RWPE1 (cell line): ENCODE measurements around the gene SNX18.

ENCODE experiments used
- CTCF ChIA-PET: fragments of 350-600 bp; sonication (Branson Sonifier 250); formaldehyde crosslinking; extraction: SDS; loops from one replicate; lab custom pipeline; 2021; lab: Yijun Ruan, JAX
- POLR2A ChIA-PET: fragments of 400-600 bp; formaldehyde crosslinking; extraction: SDS; loops from one replicate; lab custom pipeline; 2020; ENCODE audit warnings: antibody characterized with exemption; ENCODE audit not compliant: low non-redundant PET; lab: Yijun Ruan, JAX
- DNase-seq: peaks from one replicate; pipeline ENCODE4 v3.0.0; 2012; ENCODE audit warnings: low spot score
- H3K27ac ChIP-seq: fragments of 450-650 bp; 2 replicates; pipeline ENCODE4 v1.5.1; 2017
- TF ChIP-seq, protein P1 (sequence below): fragments of 450-650 bp; conservative IDR thresholded peaks from 2 replicates; pipeline ENCODE4 v1.5.1; 2017; ENCODE audit warnings: low read depth, mild to moderate bottlenecking

The SNX18 gene

GRCh38 chr5:54517512-54518145 is at the start of gene SNX18:
SNX18 (plus strand) TSS chr5:54517759; CDS start chr5:54517953, 194 bp downstream.
- ChIA-PET POLR2A (interaction anchor here (0.6 to 1.4 kb wide), 3 partner anchors 11 to 986 kb away, joined by 3 to 5 read pairs (median 4); no protein-coding TSS in a partner anchor), CTCF (interaction anchor here (0.6 to 3.7 kb wide), 37 partner anchors 10 to 1105 kb away, joined by 3 to 48 read pairs (median 4); partner anchors contain the start of genes GPX8 and HSPB3)
- TF ChIP-seq, protein P1, sequence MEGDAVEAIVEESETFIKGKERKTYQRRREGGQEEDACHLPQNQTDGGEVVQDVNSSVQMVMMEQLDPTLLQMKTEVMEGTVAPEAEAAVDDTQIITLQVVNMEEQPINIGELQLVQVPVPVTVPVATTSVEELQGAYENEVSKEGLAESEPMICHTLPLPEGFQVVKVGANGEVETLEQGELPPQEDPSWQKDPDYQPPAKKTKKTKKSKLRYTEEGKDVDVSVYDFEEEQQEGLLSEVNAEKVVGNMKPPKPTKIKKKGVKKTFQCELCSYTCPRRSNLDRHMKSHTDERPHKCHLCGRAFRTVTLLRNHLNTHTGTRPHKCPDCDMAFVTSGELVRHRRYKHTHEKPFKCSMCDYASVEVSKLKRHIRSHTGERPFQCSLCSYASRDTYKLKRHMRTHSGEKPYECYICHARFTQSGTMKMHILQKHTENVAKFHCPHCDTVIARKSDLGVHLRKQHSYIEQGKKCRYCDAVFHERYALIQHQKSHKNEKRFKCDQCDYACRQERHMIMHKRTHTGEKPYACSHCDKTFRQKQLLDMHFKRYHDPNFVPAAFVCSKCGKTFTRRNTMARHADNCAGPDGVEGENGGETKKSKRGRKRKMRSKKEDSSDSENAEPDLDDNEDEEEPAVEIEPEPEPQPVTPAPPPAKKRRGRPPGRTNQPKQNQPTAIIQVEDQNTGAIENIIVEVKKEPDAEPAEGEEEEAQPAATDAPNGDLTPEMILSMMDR: peak; percentile 99
- peak within 1 kb of the TSS; percentile 74 for H3K27ac ChIP-seq
- peak; percentile 96 for DNase-seq

GRCh38 chr5:54469622-54470021 is 47.9 kb upstream of the SNX18 start:
- CTCF ChIA-PET: no interaction called here
- TF ChIP-seq, protein P1: no peak
- no peak for DNase-seq
- POLR2A ChIA-PET: no interaction called here
- no peak overlapping the region for H3K27ac ChIP-seq

GRCh38 chr5:54470128-54470527 is 47.4 kb upstream of the SNX18 start:
- no peak overlapping the region for H3K27ac ChIP-seq
- ChIA-PET POLR2A (no interaction called here), CTCF (no interaction called here)
- TF ChIP-seq, protein P1: no peak
- no peak for DNase-seq

DNA sequence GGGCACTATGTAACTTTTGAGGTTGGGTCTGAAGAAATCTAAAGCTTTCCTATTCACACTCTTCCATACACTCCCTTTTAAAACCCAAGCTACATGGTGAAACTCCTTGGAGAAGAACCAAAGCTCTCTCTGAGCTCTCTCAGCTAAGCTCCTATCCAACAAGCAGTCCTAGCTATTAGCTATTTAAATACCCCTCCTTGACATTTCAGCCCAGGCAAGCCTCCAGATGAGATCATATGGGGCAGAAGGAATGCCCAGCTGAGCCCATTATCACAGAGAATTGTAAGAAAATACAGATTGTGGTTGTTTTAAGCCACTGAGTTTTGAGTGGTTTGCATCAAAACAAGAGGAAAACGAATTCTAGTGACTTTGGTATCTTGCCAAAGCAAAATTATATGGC is 46.9 kb upstream of the SNX18 start:
- POLR2A ChIA-PET: no interaction called here
- no peak overlapping the region for H3K27ac ChIP-seq

GRCh38 chr5:54471398-54471797 is 46.2 kb upstream of the SNX18 start:
- TF ChIP-seq, protein P1: no peak
- DNase-seq: no peak
- POLR2A ChIA-PET: no interaction called here
- H3K27ac ChIP-seq: no peak overlapping the region
- CTCF ChIA-PET: interaction anchor here (1.1 kb wide), 1 partner anchor 45 kb away, joined by 3 read pairs; no protein-coding TSS in a partner anchor

More for the DNA sequence above, 46.9 kb upstream of the SNX18 start:
- no peak for DNase-seq
- TF ChIP-seq, protein P1: no peak
- CTCF ChIA-PET: no interaction called here

DNA sequence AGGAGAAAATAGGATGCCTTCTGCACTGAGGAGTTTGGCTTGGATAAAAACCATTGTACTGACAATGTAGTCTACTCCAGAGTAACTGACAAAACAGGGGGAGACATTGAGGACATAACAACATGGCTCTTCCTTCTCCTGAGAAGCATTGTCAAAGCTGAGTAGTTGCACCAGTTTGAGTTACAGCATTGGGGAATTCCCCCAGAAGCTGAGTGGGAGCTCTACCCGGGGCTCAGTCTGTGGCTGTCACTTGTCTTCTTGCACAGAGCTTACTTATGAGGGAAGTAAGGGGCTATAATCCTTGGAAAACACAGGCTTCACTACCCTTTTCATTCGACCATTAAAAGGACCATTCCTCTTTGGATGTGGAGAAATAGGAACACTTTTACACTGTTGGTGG is 40.9 kb upstream of the SNX18 start:
- ChIA-PET CTCF (interaction anchor here (0.6 to 0.7 kb wide), 2 partner anchors 13 to 229 kb away, joined by 3 to 4 read pairs; no protein-coding TSS in a partner anchor), POLR2A (no interaction called here)
- TF ChIP-seq, protein P1: no peak
- no peak for DNase-seq
- no peak overlapping the region for H3K27ac ChIP-seq
